ENCODE results near the gene DIABLO.

- TF ChIP-seq CTCF (IDR thresholded peaks at IDR 0.05) (no peak), POLR2AphosphoS5 (IDR thresholded peaks at IDR 0.05) (no peak), POLR2A (IDR thresholded peaks at IDR 0.05) (no peak)
Measured at GRCh38 chr12:122200541-122201175, 25.2 kb downstream of the DIABLO start.
